HEK293 (cell line): ENCODE measurements around the gene UNC45B.

Experiments
- CTCF ChIA-PET: fragments of 350-600 bp; formaldehyde crosslinking; extraction: SDS; loops from one replicate; lab custom pipeline; 2021; ENCODE audit warnings: antibody characterized with exemption; lab: Yijun Ruan, JAX
- POLR2A ChIA-PET: fragments of 300-600 bp; formaldehyde crosslinking; extraction: SDS; loops from one replicate; lab custom pipeline; 2020; ENCODE audit warnings: antibody characterized with exemption, inconsistent platforms; lab: Yijun Ruan, JAX
- H3K27ac ChIP-seq: fragments of 200-500 bp; sonication (Bioruptor generic); 2 replicates; pipeline ENCODE4 v1.5.1; 2014; ENCODE audit warnings: low read depth, low read length, control low read depth, inconsistent platforms; ENCODE audit errors: extremely low read depth
- H3K36me3 ChIP-seq, 2 experiments: fragments of 200-500 bp in 1 of 2; sonication (Bioruptor generic) in 1 of 2; 1 replicate in 1 of 2; 2 replicates in 1 of 2; pipeline ENCODE4 v1.5.1; 2014 to 2017; ENCODE audit warnings: inconsistent platforms in 2 of 2, low read length in 2 of 2; ENCODE audit not compliant: control insufficient read depth in 2 of 2, insufficient read depth in 1 of 2
- H3K4me1 ChIP-seq: fragments of 200-500 bp; sonication (Bioruptor generic); 2 replicates; pipeline ENCODE4 v1.5.1; 2014; ENCODE audit warnings: mild to moderate bottlenecking, low read length, inconsistent platforms; ENCODE audit not compliant: control insufficient read depth, insufficient read depth
- H3K4me3 ChIP-seq: 2 replicates; pipeline ENCODE4 v1.5.1; 2011; ENCODE audit warnings: low read depth, mild to moderate bottlenecking, control low read depth, low read length, moderate library complexity
- H3K9me3 ChIP-seq: fragments of 200-500 bp; sonication (Bioruptor generic); 2 replicates; pipeline ENCODE4 v1.5.1; 2014; ENCODE audit warnings: low read depth, low read length, inconsistent platforms; ENCODE audit not compliant: control insufficient read depth, insufficient read depth
- GFI1B ChIP-seq: fragments of 450-650 bp; formaldehyde crosslinking; IDR thresholded peaks from 2 replicates; pipeline ENCODE4 v1.5.1; 2016; ENCODE audit warnings: missing biosample characterization, missing genetic modification characterization
- GLI2 ChIP-seq: fragments of 450-650 bp; formaldehyde crosslinking; IDR thresholded peaks from 2 replicates; pipeline ENCODE4; 2017; ENCODE audit warnings: missing biosample characterization, missing genetic modification characterization, low read depth, borderline replicate concordance
- MZF1 ChIP-seq: fragments of 450-650 bp; formaldehyde crosslinking; IDR thresholded peaks from 2 replicates; pipeline ENCODE4 v1.5.1; 2017; ENCODE audit warnings: missing biosample characterization, missing genetic modification characterization, borderline replicate concordance
- RBAK ChIP-seq: fragments of 450-650 bp; formaldehyde crosslinking; IDR thresholded peaks from 2 replicates; pipeline ENCODE4 v1.5.1; 2016; ENCODE audit warnings: missing biosample characterization, missing genetic modification characterization
- ZBTB49 ChIP-seq: fragments of 450-650 bp; formaldehyde crosslinking; IDR thresholded peaks from 2 replicates; pipeline ENCODE4 v1.5.1; 2016; ENCODE audit warnings: missing biosample characterization, missing genetic modification characterization, low read depth
- ZFP69B ChIP-seq: fragments of 450-650 bp; formaldehyde crosslinking; IDR thresholded peaks from 2 replicates; pipeline ENCODE4 v1.5.1; 2016; ENCODE audit warnings: missing biosample characterization, missing genetic modification characterization
- ZNF155 ChIP-seq: fragments of 450-650 bp; formaldehyde crosslinking; IDR thresholded peaks from 2 replicates; pipeline ENCODE4 v1.5.1; 2016; ENCODE audit warnings: missing biosample characterization, missing genetic modification characterization
- ZNF175 ChIP-seq: fragments of 450-650 bp; formaldehyde crosslinking; IDR thresholded peaks from 2 replicates; pipeline ENCODE4 v1.5.1; 2016; ENCODE audit warnings: missing biosample characterization, missing genetic modification characterization
- ZNF239 ChIP-seq: fragments of 450-650 bp; formaldehyde crosslinking; IDR thresholded peaks from 2 replicates; pipeline ENCODE4 v1.5.1; 2016; ENCODE audit warnings: missing biosample characterization, missing genetic modification characterization
- ZNF398 ChIP-seq: fragments of 450-650 bp; formaldehyde crosslinking; IDR thresholded peaks from 2 replicates; pipeline ENCODE4 v1.5.1; 2017; ENCODE audit warnings: missing biosample characterization, missing genetic modification characterization
- ZNF416 ChIP-seq: fragments of 450-650 bp; formaldehyde crosslinking; IDR thresholded peaks from 2 replicates; pipeline ENCODE4 v1.5.1; 2016; ENCODE audit warnings: missing biosample characterization, missing genetic modification characterization
- ZNF530 ChIP-seq: fragments of 450-650 bp; formaldehyde crosslinking; IDR thresholded peaks from 2 replicates; pipeline ENCODE4 v1.5.1; 2016; ENCODE audit warnings: low read depth, missing biosample characterization, missing genetic modification characterization
- ZNF544 ChIP-seq: fragments of 450-650 bp; formaldehyde crosslinking; IDR thresholded peaks from 2 replicates; pipeline ENCODE4 v1.5.0; 2017; ENCODE audit warnings: missing biosample characterization, missing genetic modification characterization
- ZNF549 ChIP-seq: fragments of 450-650 bp; IDR thresholded peaks from 2 replicates; pipeline ENCODE4 v1.5.1; 2018; ENCODE audit warnings: missing biosample characterization, missing genetic modification characterization, mild to moderate bottlenecking, inconsistent platforms, moderate library complexity
- ZNF585B ChIP-seq: fragments of 450-650 bp; formaldehyde crosslinking; IDR thresholded peaks from 2 replicates; pipeline ENCODE4 v1.5.1; 2016; ENCODE audit warnings: missing biosample characterization, missing genetic modification characterization
- ZNF76 ChIP-seq: fragments of 450-650 bp; formaldehyde crosslinking; IDR thresholded peaks from 2 replicates; pipeline ENCODE4; 2016; ENCODE audit warnings: low read depth, missing biosample characterization, missing genetic modification characterization, borderline replicate concordance
- ZNF785 ChIP-seq: fragments of 450-650 bp; formaldehyde crosslinking; IDR thresholded peaks from 2 replicates; pipeline ENCODE4 v1.5.1; 2016; ENCODE audit warnings: missing biosample characterization, missing genetic modification characterization
- TF ChIP-seq, protein P1 (sequence below): fragments of 450-650 bp; formaldehyde crosslinking; IDR thresholded peaks from 2 replicates; pipeline ENCODE4; 2016; ENCODE audit warnings: missing biosample characterization, missing genetic modification characterization

UNC45B gene

GRCh38 chr17:35213412-35213940 is 65.9 kb downstream of the UNC45B start:
- no peaks in the 10 kb centered on the region; the same call in 1 of the 2 replicates for H3K4me1 ChIP-seq
- POLR2A ChIA-PET: no interaction called here
- H3K4me3 ChIP-seq: no peak overlapping the region
- TF ChIP-seq ZNF549 (tag by site-specific recombination): no peak
- no peak for TF ChIP-seq GFI1B (tag by site-specific recombination)
- TF ChIP-seq ZNF585B: no peak
- no peak for TF ChIP-seq ZNF398 (tag by site-specific recombination)
- no peaks in the 10 kb centered on the region for H3K9me3 ChIP-seq
- H3K27ac ChIP-seq: no peak overlapping the region
- CTCF ChIA-PET: interaction anchor here (0.6 to 1.1 kb wide), 2 partner anchors 15 to 940 kb away, joined by 3 read pairs; no protein-coding TSS in a partner anchor
- no peaks in the 10 kb centered on the region for H3K36me3 ChIP-seq

DNA sequence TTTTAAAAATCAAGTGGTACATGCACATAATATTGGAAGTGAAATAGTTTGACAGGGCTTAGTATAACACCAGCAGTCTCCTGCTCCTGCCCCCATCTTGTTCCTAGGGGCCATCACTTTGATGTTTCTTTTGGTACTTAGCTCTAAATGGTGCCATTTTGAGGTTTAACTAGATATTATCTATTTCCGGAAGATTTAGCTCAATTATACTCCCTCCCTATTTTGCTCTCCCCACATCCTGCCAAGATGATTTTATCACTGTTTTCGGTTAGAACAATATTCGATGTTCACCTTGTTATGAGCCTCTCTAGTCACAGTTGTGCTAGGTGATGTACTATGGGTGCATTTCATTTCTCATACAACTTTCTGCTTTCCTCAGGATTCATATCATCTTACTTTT is 66.6 kb downstream of the UNC45B start:
- Histone ChIP-seq H3K4me1 (no peaks in the 10 kb centered on the region; the same call in 1 of the 2 replicates), H3K9me3 (no peaks in the 10 kb centered on the region), H3K36me3 (no peaks in the 10 kb centered on the region), H3K27ac (no peak overlapping the region), H3K4me3 (no peak overlapping the region)
- no peak for TF ChIP-seq ZFP69B (tag by site-specific recombination)
- TF ChIP-seq ZBTB49 (tag by site-specific recombination): no peak
- TF ChIP-seq MZF1: no peak
- TF ChIP-seq GLI2: no peak
- TF ChIP-seq ZNF544: no peak
- no peak for TF ChIP-seq ZNF785 (tag by site-specific recombination)
- no peak for TF ChIP-seq ZNF239 (tag by site-specific recombination)
- TF ChIP-seq ZNF175 (tag by site-specific recombination): no peak
- no peak for TF ChIP-seq ZNF416 (tag by site-specific recombination)
- no peak for TF ChIP-seq RBAK (tag by site-specific recombination)
- TF ChIP-seq, protein P1, sequence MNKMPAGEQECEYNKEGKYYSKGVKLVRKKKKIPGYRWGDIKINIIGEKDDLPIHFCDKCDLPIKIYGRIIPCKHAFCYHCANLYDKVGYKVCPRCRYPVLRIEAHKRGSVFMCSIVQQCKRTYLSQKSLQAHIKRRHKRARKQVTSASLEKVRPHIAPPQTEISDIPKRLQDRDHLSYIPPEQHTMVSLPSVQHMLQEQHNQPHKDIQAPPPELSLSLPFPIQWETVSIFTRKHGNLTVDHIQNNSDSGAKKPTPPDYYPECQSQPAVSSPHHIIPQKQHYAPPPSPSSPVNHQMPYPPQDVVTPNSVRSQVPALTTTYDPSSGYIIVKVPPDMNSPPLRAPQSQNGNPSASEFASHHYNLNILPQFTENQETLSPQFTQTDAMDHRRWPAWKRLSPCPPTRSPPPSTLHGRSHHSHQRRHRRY: no peak
- no peak for TF ChIP-seq ZNF155 (tag by site-specific recombination)
- no peak for TF ChIP-seq ZNF76 (tag by site-specific recombination)
- no peak for TF ChIP-seq ZNF530 (tag by site-specific recombination)
- POLR2A ChIA-PET: interaction anchor here (0.6 kb wide), 1 partner anchor 418 kb away, joined by 3 read pairs; no protein-coding TSS in a partner anchor
- CTCF ChIA-PET: interaction anchor here (0.6 to 1.1 kb wide), 3 partner anchors 15 to 939 kb away, joined by 3 to 4 read pairs (median 3); no protein-coding TSS in a partner anchor
